HEK293 (cell line): Measurements from ENCODE around the gene INTS6.

ENCODE experiments used
- CTCF ChIA-PET: fragments of 350-600 bp; formaldehyde crosslinking; extraction: SDS; loops from one replicate; lab custom pipeline; 2021; ENCODE audit warnings: antibody characterized with exemption; lab: Yijun Ruan, JAX
- POLR2A ChIA-PET: fragments of 300-600 bp; formaldehyde crosslinking; extraction: SDS; loops from one replicate; lab custom pipeline; 2020; ENCODE audit warnings: antibody characterized with exemption, inconsistent platforms; lab: Yijun Ruan, JAX
- H3K27ac ChIP-seq: fragments of 200-500 bp; sonication (Bioruptor generic); 2 replicates; pipeline ENCODE4 v1.5.1; 2014; ENCODE audit warnings: low read depth, low read length, control low read depth, inconsistent platforms; ENCODE audit errors: extremely low read depth
- H3K36me3 ChIP-seq, 2 experiments: fragments of 200-500 bp in 1 of 2; sonication (Bioruptor generic) in 1 of 2; 1 replicate in 1 of 2; 2 replicates in 1 of 2; pipeline ENCODE4 v1.5.1; 2014 to 2017; ENCODE audit warnings: inconsistent platforms in 2 of 2, low read length in 2 of 2; ENCODE audit not compliant: control insufficient read depth in 2 of 2, insufficient read depth in 1 of 2
- H3K4me1 ChIP-seq: fragments of 200-500 bp; sonication (Bioruptor generic); 2 replicates; pipeline ENCODE4 v1.5.1; 2014; ENCODE audit warnings: mild to moderate bottlenecking, low read length, inconsistent platforms; ENCODE audit not compliant: control insufficient read depth, insufficient read depth
- H3K4me3 ChIP-seq: 2 replicates; pipeline ENCODE4 v1.5.1; 2011; ENCODE audit warnings: low read depth, mild to moderate bottlenecking, control low read depth, low read length, moderate library complexity
- H3K9me3 ChIP-seq: fragments of 200-500 bp; sonication (Bioruptor generic); 2 replicates; pipeline ENCODE4 v1.5.1; 2014; ENCODE audit warnings: low read depth, low read length, inconsistent platforms; ENCODE audit not compliant: control insufficient read depth, insufficient read depth
- GLI2 ChIP-seq: fragments of 450-650 bp; formaldehyde crosslinking; IDR thresholded peaks from 2 replicates; pipeline ENCODE4; 2017; ENCODE audit warnings: missing biosample characterization, missing genetic modification characterization, low read depth, borderline replicate concordance
- PRDM1 ChIP-seq: fragments of 450-650 bp; formaldehyde crosslinking; IDR thresholded peaks from 2 replicates; pipeline ENCODE4; 2016; ENCODE audit warnings: missing biosample characterization, missing genetic modification characterization
- RBAK ChIP-seq: fragments of 450-650 bp; formaldehyde crosslinking; IDR thresholded peaks from 2 replicates; pipeline ENCODE4 v1.5.1; 2016; ENCODE audit warnings: missing biosample characterization, missing genetic modification characterization
- SCRT1 ChIP-seq: fragments of 450-650 bp; formaldehyde crosslinking; IDR thresholded peaks from 2 replicates; pipeline ENCODE4 v1.5.1; 2016; ENCODE audit warnings: missing biosample characterization, missing genetic modification characterization, borderline replicate concordance
- YY1 ChIP-seq: fragments of 450-650 bp; formaldehyde crosslinking; IDR thresholded peaks from 2 replicates; pipeline ENCODE4 v1.5.1; 2018; ENCODE audit warnings: missing biosample characterization, missing genetic modification characterization
- ZNF132 ChIP-seq: fragments of 450-650 bp; formaldehyde crosslinking; IDR thresholded peaks from 2 replicates; pipeline ENCODE4 v1.5.1; 2017; ENCODE audit warnings: missing biosample characterization, missing genetic modification characterization, borderline replicate concordance
- ZNF174 ChIP-seq: fragments of 450-650 bp; formaldehyde crosslinking; IDR thresholded peaks from 2 replicates; pipeline ENCODE4 v1.5.0; 2017; ENCODE audit warnings: missing biosample characterization, mild to moderate bottlenecking, missing genetic modification characterization
- ZNF623 ChIP-seq: fragments of 450-650 bp; formaldehyde crosslinking; IDR thresholded peaks from 2 replicates; pipeline ENCODE4 v1.5.1; 2016; ENCODE audit warnings: missing biosample characterization, missing genetic modification characterization
- TF ChIP-seq, protein P1 (sequence below): fragments of 450-650 bp; formaldehyde crosslinking; IDR thresholded peaks from 2 replicates; pipeline ENCODE4 v1.5.1; 2016; ENCODE audit warnings: missing biosample characterization, missing genetic modification characterization, borderline replicate concordance
- TF ChIP-seq, protein P2 (sequence below): fragments of 450-650 bp; formaldehyde crosslinking; IDR thresholded peaks from 2 replicates; pipeline ENCODE4 v1.5.1; 2016; ENCODE audit warnings: missing biosample characterization, missing genetic modification characterization
- TF ChIP-seq, protein P3 (sequence below): fragments of 450-650 bp; formaldehyde crosslinking; IDR thresholded peaks from 2 replicates; pipeline ENCODE4 v1.5.1; 2017; ENCODE audit warnings: missing biosample characterization, missing genetic modification characterization

Gene INTS6

DNA sequence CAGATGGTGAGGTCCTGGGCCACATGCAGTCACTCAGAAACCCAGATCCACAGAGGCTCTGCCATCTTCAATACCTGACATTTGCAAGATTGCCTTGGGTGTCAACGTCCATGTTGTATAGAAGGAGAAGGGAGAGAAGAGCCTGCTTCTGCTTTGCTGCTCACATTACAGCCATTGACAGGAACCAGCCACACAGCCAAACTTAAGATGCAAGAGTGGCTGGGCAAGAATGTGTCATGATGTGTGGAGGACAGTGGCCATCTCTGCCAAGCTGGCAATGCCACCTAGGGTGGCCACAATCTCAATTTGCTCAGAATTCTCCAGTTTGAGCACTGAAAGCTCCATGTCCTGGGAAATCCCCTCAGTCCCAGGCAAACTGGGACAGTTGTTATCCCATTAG, 139.2 kb downstream of the INTS6 start (continued):
- TF ChIP-seq, protein P1, sequence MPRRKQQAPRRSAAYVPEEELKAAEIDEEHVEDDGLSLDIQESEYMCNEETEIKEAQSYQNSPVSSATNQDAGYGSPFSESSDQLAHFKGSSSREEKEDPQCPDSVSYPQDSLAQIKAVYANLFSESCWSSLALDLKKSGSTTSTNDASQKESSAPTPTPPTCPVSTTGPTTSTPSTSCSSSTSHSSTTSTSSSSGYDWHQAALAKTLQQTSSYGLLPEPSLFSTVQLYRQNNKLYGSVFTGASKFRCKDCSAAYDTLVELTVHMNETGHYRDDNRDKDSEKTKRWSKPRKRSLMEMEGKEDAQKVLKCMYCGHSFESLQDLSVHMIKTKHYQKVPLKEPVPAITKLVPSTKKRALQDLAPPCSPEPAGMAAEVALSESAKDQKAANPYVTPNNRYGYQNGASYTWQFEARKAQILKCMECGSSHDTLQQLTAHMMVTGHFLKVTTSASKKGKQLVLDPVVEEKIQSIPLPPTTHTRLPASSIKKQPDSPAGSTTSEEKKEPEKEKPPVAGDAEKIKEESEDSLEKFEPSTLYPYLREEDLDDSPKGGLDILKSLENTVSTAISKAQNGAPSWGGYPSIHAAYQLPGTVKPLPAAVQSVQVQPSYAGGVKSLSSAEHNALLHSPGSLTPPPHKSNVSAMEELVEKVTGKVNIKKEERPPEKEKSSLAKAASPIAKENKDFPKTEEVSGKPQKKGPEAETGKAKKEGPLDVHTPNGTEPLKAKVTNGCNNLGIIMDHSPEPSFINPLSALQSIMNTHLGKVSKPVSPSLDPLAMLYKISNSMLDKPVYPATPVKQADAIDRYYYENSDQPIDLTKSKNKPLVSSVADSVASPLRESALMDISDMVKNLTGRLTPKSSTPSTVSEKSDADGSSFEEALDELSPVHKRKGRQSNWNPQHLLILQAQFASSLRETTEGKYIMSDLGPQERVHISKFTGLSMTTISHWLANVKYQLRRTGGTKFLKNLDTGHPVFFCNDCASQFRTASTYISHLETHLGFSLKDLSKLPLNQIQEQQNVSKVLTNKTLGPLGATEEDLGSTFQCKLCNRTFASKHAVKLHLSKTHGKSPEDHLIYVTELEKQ (tag by site-specific recombination): no peak
- no peak for TF ChIP-seq GLI2 (tag by site-specific recombination)
- TF ChIP-seq, protein P2, sequence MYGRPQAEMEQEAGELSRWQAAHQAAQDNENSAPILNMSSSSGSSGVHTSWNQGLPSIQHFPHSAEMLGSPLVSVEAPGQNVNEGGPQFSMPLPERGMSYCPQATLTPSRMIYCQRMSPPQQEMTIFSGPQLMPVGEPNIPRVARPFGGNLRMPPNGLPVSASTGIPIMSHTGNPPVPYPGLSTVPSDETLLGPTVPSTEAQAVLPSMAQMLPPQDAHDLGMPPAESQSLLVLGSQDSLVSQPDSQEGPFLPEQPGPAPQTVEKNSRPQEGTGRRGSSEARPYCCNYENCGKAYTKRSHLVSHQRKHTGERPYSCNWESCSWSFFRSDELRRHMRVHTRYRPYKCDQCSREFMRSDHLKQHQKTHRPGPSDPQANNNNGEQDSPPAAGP (tag by site-specific recombination): no peak
- TF ChIP-seq, protein P3, sequence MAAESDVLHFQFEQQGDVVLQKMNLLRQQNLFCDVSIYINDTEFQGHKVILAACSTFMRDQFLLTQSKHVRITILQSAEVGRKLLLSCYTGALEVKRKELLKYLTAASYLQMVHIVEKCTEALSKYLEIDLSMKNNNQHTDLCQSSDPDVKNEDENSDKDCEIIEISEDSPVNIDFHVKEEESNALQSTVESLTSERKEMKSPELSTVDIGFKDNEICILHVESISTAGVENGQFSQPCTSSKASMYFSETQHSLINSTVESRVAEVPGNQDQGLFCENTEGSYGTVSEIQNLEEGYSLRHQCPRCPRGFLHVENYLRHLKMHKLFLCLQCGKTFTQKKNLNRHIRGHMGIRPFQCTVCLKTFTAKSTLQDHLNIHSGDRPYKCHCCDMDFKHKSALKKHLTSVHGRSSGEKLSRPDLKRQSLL (tag by site-specific recombination): no peak

DNA sequence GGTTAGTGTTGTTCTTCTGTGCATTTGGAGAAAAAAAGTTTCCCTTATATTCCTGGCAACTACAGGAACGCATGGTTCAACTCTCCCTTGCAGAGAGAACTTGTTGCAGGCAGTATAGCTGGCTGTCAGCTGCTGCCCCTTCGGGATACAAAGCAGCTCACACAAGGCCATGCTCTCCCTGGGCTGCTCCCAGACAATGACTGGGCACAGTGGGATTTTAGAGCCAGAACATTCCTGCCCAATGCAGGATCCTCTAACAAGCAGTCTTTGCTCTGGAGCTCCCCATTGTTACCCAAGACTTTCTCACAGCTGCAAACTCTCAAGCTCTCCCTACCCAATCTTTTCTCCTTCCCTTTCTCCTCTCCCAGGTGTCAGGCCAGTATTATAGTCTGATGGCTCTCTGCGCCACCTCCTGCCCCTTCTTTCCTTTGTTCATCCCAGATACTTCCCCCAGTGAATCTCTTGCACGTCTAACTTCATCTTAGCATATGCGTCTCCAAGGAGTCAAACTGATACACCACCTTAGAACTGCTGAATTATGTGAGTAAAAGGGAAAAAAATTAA, 140.8 kb downstream of the INTS6 start:
- ChIA-PET POLR2A (interaction anchor here (0.6 kb wide), 1 partner anchor 16 kb away, joined by 3 read pairs; no protein-coding TSS in a partner anchor), CTCF (no interaction called here)
- H3K4me1 ChIP-seq: peaks cover 5% of the 10 kb centered on the region; the same call in 1 of the 2 replicates
- H3K27ac ChIP-seq: no peak overlapping the region
- no peaks in the 10 kb centered on the region for H3K36me3 ChIP-seq
- H3K9me3 ChIP-seq: no peaks in the 10 kb centered on the region
- H3K4me3 ChIP-seq: no peak overlapping the region
- TF ChIP-seq ZNF623 (tag by site-specific recombination) (no peak), ZNF174 (no peak), SCRT1 (tag by site-specific recombination) (no peak), PRDM1 (tag by site-specific recombination) (peak; percentile 50; the same call in 1 of the 2 replicates), RBAK (tag by site-specific recombination) (no peak), YY1 (tag by site-specific recombination) (no peak), ZNF132 (tag by site-specific recombination) (0 out of 2 replicates have a peak, but pooled peaks have one; percentile 57)
